Keratinocyte (primary cell): ENCODE measurements around the gene SAFB. TPM values are rescaled to one million over a fixed set of nuclear protein-coding genes. Genes with fewer than 3 reads are reported as not detected.

Source experiments
- DNase-seq: peaks from one replicate; pipeline ENCODE4 v3.0.0-alpha.2; 2011; ENCODE audit warnings: low read depth, missing footprints, low spot score
- FAIRE-seq: peaks from 2 replicates; lab custom pipeline; 2011; peaks lifted over from hg19 to GRCh38; lab: Jason Lieb, UNC
- H2AFZ ChIP-seq: 2 replicates; pipeline ENCODE4 v1.6.0; 2012; ENCODE audit warnings: low read length, control low read depth, inconsistent platforms; ENCODE audit not compliant: control insufficient read depth
- H3K27ac ChIP-seq: 2 replicates; pipeline ENCODE4 v1.5.1; 2011; ENCODE audit warnings: low read length; ENCODE audit not compliant: control insufficient read depth, insufficient read depth
- H3K27me3 ChIP-seq: 3 replicates; pipeline ENCODE4 v1.6.0; 2011; ENCODE audit warnings: low read length; ENCODE audit not compliant: control insufficient read depth, insufficient read depth; ENCODE audit errors: extremely low read depth
- H3K36me3 ChIP-seq, 2 experiments: 2 replicates in 1 of 2; 3 replicates in 1 of 2; pipeline ENCODE4 v1.5.1; 2011; ENCODE audit warnings: low read length in 2 of 2, mild to moderate bottlenecking in 1 of 2; ENCODE audit not compliant: control insufficient read depth in 2 of 2, insufficient read depth in 2 of 2; ENCODE audit errors: extremely low read depth in 1 of 2
- H3K4me1 ChIP-seq: 3 replicates; pipeline ENCODE4 v1.5.1; 2011; ENCODE audit warnings: low read length; ENCODE audit not compliant: control insufficient read depth, insufficient read depth; ENCODE audit errors: extremely low read depth
- H3K4me2 ChIP-seq: 3 replicates; pipeline ENCODE4 v1.6.0; 2011; ENCODE audit warnings: low read depth, low read length; ENCODE audit not compliant: control insufficient read depth, insufficient read depth; ENCODE audit errors: extremely low read depth
- H3K4me3 ChIP-seq, 3 experiments: fragments of 200-600 bp in 1 of 3; sonication (generic) in 1 of 3; 2 replicates in 2 of 3; 3 replicates in 1 of 3; pipeline ENCODE4 v1.5.1; 2011 to 2016; ENCODE audit warnings: low read length in 3 of 3, mild to moderate bottlenecking in 3 of 3, control low read depth in 2 of 3, inconsistent platforms in 1 of 3, low read depth in 1 of 3, mixed read lengths in 1 of 3, mixed run types in 1 of 3, moderate library complexity in 1 of 3; ENCODE audit not compliant: control insufficient read depth in 2 of 3, insufficient read depth in 2 of 3; ENCODE audit errors: extremely low read depth in 1 of 3
- H3K79me2 ChIP-seq: 2 replicates; pipeline ENCODE4 v1.6.0; 2012; ENCODE audit warnings: low read length; ENCODE audit not compliant: control insufficient read depth, insufficient read depth
- H3K9ac ChIP-seq: 3 replicates; pipeline ENCODE4 v1.6.0; 2011; ENCODE audit warnings: low read length; ENCODE audit not compliant: control insufficient read depth, insufficient read depth; ENCODE audit errors: extremely low read depth
- H3K9me1 ChIP-seq: 3 replicates; pipeline ENCODE4 v1.6.0; 2011; ENCODE audit warnings: low read length; ENCODE audit not compliant: control insufficient read depth, insufficient read depth; ENCODE audit errors: extremely low read depth
- H3K9me3 ChIP-seq: 2 replicates; pipeline ENCODE4 v1.5.1; 2012; ENCODE audit warnings: low read depth, low read length; ENCODE audit not compliant: control insufficient read depth
- H4K20me1 ChIP-seq: 3 replicates; pipeline ENCODE4 v1.6.0; 2011; ENCODE audit warnings: low read length; ENCODE audit not compliant: control insufficient read depth, insufficient read depth; ENCODE audit errors: extremely low read depth
- CTCF ChIP-seq, 3 experiments: IDR thresholded peaks in 1 of 3; conservative IDR thresholded peaks in 1 of 3; optimal IDR thresholded peaks in 1 of 3; 2 replicates in 2 of 3; 3 replicates in 1 of 3; pipeline versions ENCODE3 to v1.5.1; 2011; ENCODE audit warnings: low read length in 3 of 3, mild to moderate bottlenecking in 3 of 3, moderate library complexity in 2 of 3, control low read depth in 1 of 3, inconsistent platforms in 1 of 3; ENCODE audit not compliant: insufficient read depth in 2 of 3; ENCODE audit errors: extremely low read depth in 1 of 3
- EZH2 ChIP-seq: IDR thresholded peaks from one replicate; pipeline ENCODE4 v1.6.1; 2012; ENCODE audit warnings: inconsistent platforms, mild to moderate bottlenecking, low read length, moderate library complexity
- dilution Hi-C: fragments of 300-500 bp; cut with MboI; formaldehyde crosslinking; loops from one replicate; pipeline ENCODE4 v1.7.0; 2020; ENCODE audit warnings: low sequenced_read_pairs; ENCODE audit not compliant: extremely low pct_ligation_motif_present
- polyA plus RNA-seq, 5 experiments: library from polyadenylated mRNA; depleted of rRNA in 3 of 5; stranded (reverse) in 3 of 5; stranded (forward) in 1 of 5; unstranded in 1 of 5; fragments of >200 nt; gene quantifications; 1 replicate in 1 of 5; 2 replicates in 3 of 5; 3 replicates in 1 of 5; pipeline versions ENCODE4 v1.2.1 to v1.2.3, GENCODE V29; 2011 to 2012; ENCODE audit warnings: missing spikeins in 2 of 5, low read depth in 1 of 5, low replicate concordance in 1 of 5

The SAFB gene
- polyA plus RNA-seq, 1 donor (not counting 4 experiments of a cell fraction or from before 2014, with no cell fraction given), result 34.0 TPM

DNA sequence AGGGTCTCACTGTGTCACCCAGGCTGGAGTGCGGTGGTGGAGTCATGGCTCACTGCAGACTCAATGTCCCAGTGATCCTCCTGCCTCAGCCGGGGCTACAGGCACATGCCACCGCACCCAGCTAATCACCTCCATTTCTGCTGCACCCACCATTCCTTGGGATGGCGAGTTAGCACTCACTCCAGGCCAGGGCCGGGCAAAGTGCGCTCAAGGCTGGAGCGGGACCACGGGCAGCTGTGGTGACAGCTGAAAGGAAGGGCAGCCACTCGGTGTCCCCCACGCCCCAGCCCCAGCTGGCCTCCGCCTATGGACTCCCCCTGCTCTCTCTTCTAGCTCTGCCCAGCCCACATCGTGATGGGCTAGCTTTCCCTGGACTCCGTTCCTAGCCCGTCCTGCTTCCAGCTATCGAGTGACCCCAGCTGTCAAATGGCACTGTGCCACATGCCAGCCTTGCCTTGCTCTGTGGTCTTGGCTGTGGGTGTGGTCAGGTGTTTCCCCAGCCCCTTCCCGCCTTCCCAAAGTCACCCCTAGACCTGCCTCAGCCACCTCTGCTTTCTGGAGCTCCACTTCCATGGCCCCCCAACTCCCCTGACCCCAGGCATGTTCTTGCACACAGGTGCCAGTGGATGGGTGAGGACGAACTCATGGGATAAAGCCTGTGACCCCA lies 53.4 kb downstream of the SAFB start:
- dilution Hi-C loops, result no loop called here
- no peak overlapping the region for H3K4me3 ChIP-seq
- H3K4me1 ChIP-seq, result peaks cover 10% of the 10 kb centered on the region
- no peak overlapping the region for H2AFZ ChIP-seq
- H3K9me3 ChIP-seq, result no peaks in the 10 kb centered on the region
- H3K4me2 ChIP-seq, result no peak overlapping the region
- DNase-seq (no peak), FAIRE-seq (no peak)
- peaks cover 6 to 8% of the 10 kb centered on the region in 2 experiments for H3K36me3 ChIP-seq
- no peak overlapping the region for H3K27ac ChIP-seq
- peaks cover 10% of the 10 kb centered on the region for H3K79me2 ChIP-seq
- H3K9ac ChIP-seq, result no peak overlapping the region
- no peaks in the 10 kb centered on the region for H4K20me1 ChIP-seq
- TF ChIP-seq CTCF (optimal IDR thresholded peaks at IDR 0.05 in 1 of 3, IDR thresholded peaks at IDR 0.05 in 1 of 3, conservative IDR thresholded peaks at IDR 0.05 in 1 of 3; ENCODE audit: extremely low read depth in 1 of 3, insufficient read depth in 2 of 3, low read length in 3 of 3) (no peak), EZH2 (no peak)
- no peaks in the 10 kb centered on the region for H3K27me3 ChIP-seq
- H3K9me1 ChIP-seq, result no peaks in the 10 kb centered on the region

DNA sequence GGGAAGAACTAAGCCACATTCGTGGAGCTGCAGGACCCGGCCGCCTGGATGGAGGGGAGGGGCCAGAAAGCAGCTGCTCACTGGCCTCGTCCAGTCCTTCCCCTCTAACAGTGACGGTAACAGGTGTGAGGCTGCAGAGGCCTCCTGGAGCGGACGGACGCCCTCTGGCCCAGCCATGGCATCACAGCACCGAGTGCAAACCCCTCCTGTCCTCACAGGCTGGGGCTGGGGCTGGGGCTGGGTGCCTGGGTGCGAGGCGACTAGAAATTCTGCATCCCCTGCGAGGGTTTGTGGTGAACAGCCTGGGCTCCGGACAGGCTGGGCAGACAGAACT lies 53.9 kb downstream of the SAFB start:
- TF ChIP-seq EZH2, result no peak
- TF ChIP-seq CTCF (optimal IDR thresholded peaks at IDR 0.05 in 1 of 3, IDR thresholded peaks at IDR 0.05 in 1 of 3, conservative IDR thresholded peaks at IDR 0.05 in 1 of 3; ENCODE audit: extremely low read depth in 1 of 3, insufficient read depth in 2 of 3, low read length in 3 of 3), result no peak
- no peaks in the 10 kb centered on the region for H4K20me1 ChIP-seq
- no peak overlapping the region for H3K4me2 ChIP-seq
- H3K27ac ChIP-seq, result no peak overlapping the region
- H3K9me1 ChIP-seq, result no peaks in the 10 kb centered on the region
- H3K9me3 ChIP-seq, result no peaks in the 10 kb centered on the region
- H3K79me2 ChIP-seq, result peaks cover 10% of the 10 kb centered on the region
- FAIRE-seq (no peak), DNase-seq (no peak)
- H2AFZ ChIP-seq, result no peak overlapping the region
- dilution Hi-C loops, result no loop called here
- H3K9ac ChIP-seq, result no peak overlapping the region
- H3K4me1 ChIP-seq, result peaks cover 11% of the 10 kb centered on the region
- no peak overlapping the region for H3K4me3 ChIP-seq
- H3K27me3 ChIP-seq, result no peaks in the 10 kb centered on the region
- peaks cover 6 to 8% of the 10 kb centered on the region in 2 experiments for H3K36me3 ChIP-seq
